ENCODE measurements around the gene SAFB2. TPM values are rescaled to one million over a fixed set of nuclear protein-coding genes. Genes with fewer than 3 reads are reported as not detected.

The SAFB2 gene
- polyA plus RNA-seq, 1 donor from 2014 or later, result 40.1 TPM

DNA sequence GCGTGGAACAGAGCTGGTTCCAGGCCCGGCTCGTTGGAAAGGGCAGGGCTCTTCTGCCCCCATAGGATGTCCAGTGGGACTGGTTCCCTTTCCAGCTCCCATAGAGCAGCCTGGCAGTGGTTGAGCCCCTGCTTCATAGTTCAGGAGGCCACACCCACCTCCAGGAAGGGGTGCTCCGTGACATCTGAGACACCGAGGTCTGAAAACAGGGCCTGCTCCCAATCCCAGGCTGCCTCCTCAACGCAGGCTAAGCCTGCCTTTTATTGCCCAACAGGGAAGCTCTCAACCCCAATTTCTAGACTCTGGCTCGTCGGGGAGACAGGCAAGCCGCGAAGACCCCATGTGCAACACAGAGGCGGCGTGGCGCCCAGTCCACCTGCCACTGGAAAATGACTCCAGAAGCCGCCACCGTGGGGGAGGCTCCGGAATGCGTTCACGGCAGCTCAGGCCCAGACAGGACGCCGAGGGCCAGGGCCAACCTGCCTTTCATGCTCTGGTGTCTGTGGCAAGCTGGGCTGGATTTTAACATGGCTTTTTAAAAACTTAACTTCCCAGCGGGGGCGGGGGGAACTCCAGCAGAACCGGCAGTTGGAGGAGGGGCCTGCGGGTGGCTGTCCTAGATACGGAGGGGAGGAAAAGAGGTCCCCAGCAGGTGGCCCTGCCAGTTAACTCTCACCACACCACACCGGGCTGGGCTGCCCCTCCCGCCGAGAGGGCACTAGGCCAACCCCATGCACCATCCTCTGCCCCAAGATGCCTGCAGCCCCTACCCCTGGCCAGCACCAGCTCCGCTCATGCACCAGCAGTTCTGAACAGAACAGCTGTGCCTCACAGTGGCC lies 36.9 kb downstream of the SAFB2 start:
- no peak overlapping the region for H2AFZ ChIP-seq (ENCODE audit: low read depth, low read length)
- no peak overlapping the region for H3K4me3 ChIP-seq (ENCODE audit: low read length)
- H3K27ac ChIP-seq (ENCODE audit: low read length), result no peak overlapping the region
- TF ChIP-seq, protein P1, sequence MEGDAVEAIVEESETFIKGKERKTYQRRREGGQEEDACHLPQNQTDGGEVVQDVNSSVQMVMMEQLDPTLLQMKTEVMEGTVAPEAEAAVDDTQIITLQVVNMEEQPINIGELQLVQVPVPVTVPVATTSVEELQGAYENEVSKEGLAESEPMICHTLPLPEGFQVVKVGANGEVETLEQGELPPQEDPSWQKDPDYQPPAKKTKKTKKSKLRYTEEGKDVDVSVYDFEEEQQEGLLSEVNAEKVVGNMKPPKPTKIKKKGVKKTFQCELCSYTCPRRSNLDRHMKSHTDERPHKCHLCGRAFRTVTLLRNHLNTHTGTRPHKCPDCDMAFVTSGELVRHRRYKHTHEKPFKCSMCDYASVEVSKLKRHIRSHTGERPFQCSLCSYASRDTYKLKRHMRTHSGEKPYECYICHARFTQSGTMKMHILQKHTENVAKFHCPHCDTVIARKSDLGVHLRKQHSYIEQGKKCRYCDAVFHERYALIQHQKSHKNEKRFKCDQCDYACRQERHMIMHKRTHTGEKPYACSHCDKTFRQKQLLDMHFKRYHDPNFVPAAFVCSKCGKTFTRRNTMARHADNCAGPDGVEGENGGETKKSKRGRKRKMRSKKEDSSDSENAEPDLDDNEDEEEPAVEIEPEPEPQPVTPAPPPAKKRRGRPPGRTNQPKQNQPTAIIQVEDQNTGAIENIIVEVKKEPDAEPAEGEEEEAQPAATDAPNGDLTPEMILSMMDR (IDR thresholded peaks at IDR 0.05; ENCODE audit: poor library complexity, severe bottlenecking), result no peak
- no peak for TF ChIP-seq TAF1 (IDR thresholded peaks at IDR 0.05; ENCODE audit: low read depth)
- TF ChIP-seq EZH2 (IDR thresholded peaks at IDR 0.05; ENCODE audit: borderline replicate concordance, insufficient read depth, low read length, poor library complexity, severe bottlenecking), result no peak
- TF ChIP-seq SMC3 (conservative IDR thresholded peaks at IDR 0.05; ENCODE audit: poor library complexity), result no peak
- TF ChIP-seq RAD21 (conservative IDR thresholded peaks at IDR 0.05), result no peak
- TF ChIP-seq EP300 (conservative IDR thresholded peaks at IDR 0.05; ENCODE audit: poor library complexity, severe bottlenecking), result no peak
- no peak for TF ChIP-seq POLR2AphosphoS5 (IDR thresholded peaks at IDR 0.05)
- H3K9me2 ChIP-seq (ENCODE audit: insufficient read depth, low read length), result no peaks in the 10 kb centered on the region
- H3K27me3 ChIP-seq (ENCODE audit: insufficient read depth, low read depth, low read length), result no peaks in the 10 kb centered on the region
- H3K9me3 ChIP-seq (ENCODE audit: low read length), result no peaks in the 10 kb centered on the region
- H3K79me2 ChIP-seq (replicated peaks; ENCODE audit: insufficient read depth, low read length), result no peaks in the 10 kb centered on the region
- H3K9ac ChIP-seq (ENCODE audit: low read length), result no peak overlapping the region
- no peaks in the 10 kb centered on the region for H3K36me3 ChIP-seq (ENCODE audit: insufficient read depth, low read length)
- H3K4me2 ChIP-seq (ENCODE audit: low read length), result no peak overlapping the region
- no peaks in the 10 kb centered on the region for H3F3A ChIP-seq (ENCODE audit: insufficient read depth, low read length, poor library complexity, severe bottlenecking)
- H4K20me1 ChIP-seq (ENCODE audit: insufficient read depth), result no peaks in the 10 kb centered on the region

DNA sequence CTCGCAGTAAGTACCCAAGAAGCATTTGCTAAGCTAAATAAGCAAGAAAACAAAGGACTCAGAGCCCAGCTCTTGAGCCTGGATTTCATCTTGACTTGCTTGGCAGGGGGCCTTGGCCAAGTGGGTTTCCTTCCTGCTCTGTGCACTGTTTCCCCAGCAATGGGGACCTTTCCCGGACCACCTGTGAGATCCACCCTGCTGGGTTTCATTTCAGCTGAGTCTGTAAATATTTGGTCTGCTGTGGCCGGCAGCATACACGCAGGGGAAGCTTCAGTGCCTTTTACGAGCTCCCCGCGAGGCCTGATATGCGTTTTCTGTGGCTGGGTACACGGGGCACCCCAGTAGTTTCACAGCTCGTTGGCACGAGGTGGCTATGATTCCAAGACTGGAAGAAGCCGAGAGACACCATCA lies 42.4 kb downstream of the SAFB2 start:
- Histone ChIP-seq H3K4me3 (ENCODE audit: low read length) (no peak overlapping the region), H3K9ac (ENCODE audit: low read length) (no peak overlapping the region), H3K36me3 (ENCODE audit: insufficient read depth, low read length) (no peaks in the 10 kb centered on the region), H3K27ac (ENCODE audit: low read length) (no peak overlapping the region), H3K9me2 (ENCODE audit: insufficient read depth, low read length) (no peaks in the 10 kb centered on the region), H3K4me2 (ENCODE audit: low read length) (no peak overlapping the region), H3K79me2 (replicated peaks; ENCODE audit: insufficient read depth, low read length) (no peaks in the 10 kb centered on the region), H3F3A (ENCODE audit: insufficient read depth, low read length, poor library complexity, severe bottlenecking) (no peaks in the 10 kb centered on the region), H3K9me3 (ENCODE audit: low read length) (no peaks in the 10 kb centered on the region), H4K20me1 (ENCODE audit: insufficient read depth) (no peaks in the 10 kb centered on the region), H3K27me3 (ENCODE audit: insufficient read depth, low read depth, low read length) (no peaks in the 10 kb centered on the region), H2AFZ (ENCODE audit: low read depth, low read length) (no peak overlapping the region)
- TF ChIP-seq POLR2AphosphoS5 (IDR thresholded peaks at IDR 0.05) (no peak), MXI1 (conservative IDR thresholded peaks at IDR 0.05; ENCODE audit: poor library complexity, severe bottlenecking) (no peak), EZH2 (IDR thresholded peaks at IDR 0.05; ENCODE audit: borderline replicate concordance, insufficient read depth, low read length, poor library complexity, severe bottlenecking) (no peak)

DNA sequence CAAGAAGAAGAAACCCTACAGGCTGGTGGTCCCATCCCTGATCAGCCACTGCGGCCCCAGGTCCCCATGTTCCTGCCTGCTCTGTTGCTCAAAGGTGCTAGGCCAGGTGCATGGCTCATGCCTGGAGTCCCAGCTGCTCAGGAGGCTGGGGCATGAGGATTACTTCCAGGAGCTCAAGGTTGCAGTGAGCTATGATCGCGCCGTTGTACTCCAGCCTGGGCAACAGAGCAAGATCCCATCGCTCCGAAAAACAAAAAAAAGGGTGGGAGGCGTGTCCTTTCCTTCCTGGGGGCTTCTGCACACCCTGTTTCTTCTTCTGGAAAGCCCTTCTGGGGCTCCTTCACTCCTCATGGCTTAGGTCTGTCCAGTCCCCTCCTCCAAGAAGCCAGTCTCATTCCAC lies 42.9 kb downstream of the SAFB2 start:
- Histone ChIP-seq H3K27me3 (ENCODE audit: insufficient read depth, low read depth, low read length) (no peaks in the 10 kb centered on the region), H4K20me1 (ENCODE audit: insufficient read depth) (no peaks in the 10 kb centered on the region), H2AFZ (ENCODE audit: low read depth, low read length) (no peak overlapping the region), H3K79me2 (replicated peaks; ENCODE audit: insufficient read depth, low read length) (no peaks in the 10 kb centered on the region), H3K9ac (ENCODE audit: low read length) (no peak overlapping the region), H3K27ac (ENCODE audit: low read length) (no peak overlapping the region), H3F3A (ENCODE audit: insufficient read depth, low read length, poor library complexity, severe bottlenecking) (no peaks in the 10 kb centered on the region), H3K9me2 (ENCODE audit: insufficient read depth, low read length) (no peaks in the 10 kb centered on the region), H3K4me2 (ENCODE audit: low read length) (no peak overlapping the region), H3K36me3 (ENCODE audit: insufficient read depth, low read length) (no peaks in the 10 kb centered on the region), H3K4me3 (ENCODE audit: low read length) (no peak overlapping the region), H3K9me3 (ENCODE audit: low read length) (no peaks in the 10 kb centered on the region)
- TF ChIP-seq REST (IDR thresholded peaks at IDR 0.05; ENCODE audit: borderline replicate concordance) (no peak), POLR2AphosphoS5 (IDR thresholded peaks at IDR 0.05) (no peak), EZH2 (IDR thresholded peaks at IDR 0.05; ENCODE audit: borderline replicate concordance, insufficient read depth, low read length, poor library complexity, severe bottlenecking) (no peak)
- TF ChIP-seq, protein P1 (IDR thresholded peaks at IDR 0.05; ENCODE audit: poor library complexity, severe bottlenecking), result no peak
